Mononuclear cell (primary cell): ENCODE data around the gene FGGY. TPM values are rescaled to one million over a fixed set of nuclear protein-coding genes. Genes with fewer than 3 reads are reported as not detected.
"Not testable (repeated sequence)": the region's sequence is repeated elsewhere in the genome, so short reads cannot be mapped to it uniquely, and the experiment has no call there.

Source experiments
- H3K27me3 ChIP-seq: 2 replicates; pipeline ENCODE4 v1.6.0; 2011; ENCODE audit warnings: low read length, control low read depth; ENCODE audit not compliant: insufficient read depth
- H3K4me1 ChIP-seq: 2 replicates; pipeline ENCODE4 v1.5.1; 2011; ENCODE audit warnings: mild to moderate bottlenecking, low read length, control low read depth; ENCODE audit not compliant: insufficient read depth
- H3K4me3 ChIP-seq: 2 replicates; pipeline ENCODE4 v1.5.1; 2011; ENCODE audit warnings: mild to moderate bottlenecking, low read length, moderate library complexity
- H3K9me3 ChIP-seq: 2 replicates; pipeline ENCODE4 v1.5.1; 2011; ENCODE audit warnings: low read depth, mild to moderate bottlenecking, control low read depth, low read length
- total RNA-seq: library from RNA; depleted of rRNA; stranded (reverse); fragments of >200 nt; gene quantifications from one replicate; pipeline ENCODE4 v1.2.3, GENCODE V29; 2012

The FGGY gene
- total RNA-seq, 1 donor = 15.2 TPM

DNA sequence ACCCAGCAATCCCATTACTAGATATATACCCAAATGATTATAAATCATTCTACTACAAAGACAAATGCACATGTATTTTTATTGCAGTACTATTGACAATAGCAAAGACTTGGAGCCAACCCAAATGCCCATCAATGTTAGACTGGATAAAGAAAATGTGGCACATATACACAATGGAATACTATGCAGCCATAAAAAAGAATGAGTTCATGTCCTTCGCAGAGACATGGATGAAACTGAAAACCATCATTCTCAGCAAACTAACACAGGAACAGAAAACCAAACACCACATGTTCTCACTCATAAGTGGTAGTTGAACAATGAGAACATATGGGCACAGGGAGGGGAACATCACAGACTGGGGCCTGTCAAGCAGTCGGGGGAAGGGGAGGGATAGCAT, 414.0 kb downstream of the FGGY start:
- H3K4me1 ChIP-seq, H3K27me3 ChIP-seq, H3K9me3 ChIP-seq, H3K4me3 ChIP-seq: not testable (repeated sequence)

DNA sequence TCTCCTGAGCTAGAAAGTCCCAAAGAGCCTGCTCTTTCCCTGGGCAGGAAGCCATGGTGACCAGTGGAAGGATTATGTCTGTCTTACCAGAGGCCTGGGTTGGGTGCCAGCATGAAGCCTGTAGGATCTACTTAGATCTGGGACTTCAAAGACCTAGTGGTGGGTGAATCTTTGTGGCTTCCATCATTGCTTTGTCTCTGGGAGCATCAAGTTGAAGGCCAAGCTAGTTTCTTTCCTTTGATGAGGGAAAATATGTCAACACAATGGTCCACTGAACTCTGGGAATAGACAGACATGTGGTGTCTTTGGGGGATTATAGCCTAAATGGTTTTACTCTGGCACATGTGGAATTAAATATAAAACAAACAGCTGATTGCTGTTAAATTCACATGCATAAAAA, 417.3 kb downstream of the FGGY start:
- H3K4me1 ChIP-seq = no peaks in the 10 kb centered on the region
- H3K9me3 ChIP-seq = no peaks in the 10 kb centered on the region
- H3K27me3 ChIP-seq = no peaks in the 10 kb centered on the region
- no peak overlapping the region for H3K4me3 ChIP-seq

DNA sequence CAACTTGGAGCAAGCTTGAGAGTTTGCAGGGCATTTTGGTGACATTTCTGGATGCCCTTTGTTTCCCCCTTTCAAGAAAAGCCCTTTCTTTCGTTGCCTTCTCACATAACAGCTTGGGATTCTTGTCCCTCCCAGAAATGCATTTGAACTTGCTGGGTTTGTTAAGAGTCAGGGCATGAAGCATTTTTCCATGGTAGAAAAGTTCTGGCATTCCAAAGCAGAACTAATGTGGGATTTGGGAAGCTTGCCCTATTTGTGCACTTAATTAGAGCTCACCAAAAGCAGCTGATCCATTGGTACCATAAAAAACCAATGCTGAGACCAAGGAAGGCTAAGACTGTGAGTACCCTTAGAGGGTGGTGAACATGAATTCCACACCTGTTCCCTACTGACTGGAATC, 418.1 kb downstream of the FGGY start:
- Histone ChIP-seq H3K9me3 (no peaks in the 10 kb centered on the region), H3K4me3 (no peak overlapping the region), H3K4me1 (no peaks in the 10 kb centered on the region), H3K27me3 (no peaks in the 10 kb centered on the region)

DNA sequence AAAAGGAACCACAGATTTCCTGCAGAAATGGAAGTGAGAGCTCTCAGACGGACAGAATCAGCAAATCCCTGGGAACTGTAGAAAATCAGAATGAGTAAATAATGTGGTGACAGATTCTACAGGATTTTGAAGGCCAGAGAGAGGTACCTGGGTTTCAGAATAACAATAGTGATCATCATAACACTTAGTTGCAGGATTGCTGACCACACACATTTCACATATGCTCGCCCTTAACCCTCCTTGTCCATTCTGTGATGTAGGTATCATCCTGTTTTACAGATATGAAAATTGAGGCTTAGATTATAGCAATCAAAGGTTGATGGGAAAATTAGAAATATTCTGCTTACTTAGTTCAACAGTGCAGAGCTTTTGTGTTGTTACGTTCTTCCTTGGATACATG, 419.9 kb downstream of the FGGY start:
- Histone ChIP-seq H3K9me3 (no peaks in the 10 kb centered on the region), H3K4me3 (no peak overlapping the region), H3K27me3 (no peaks in the 10 kb centered on the region), H3K4me1 (no peaks in the 10 kb centered on the region)

DNA sequence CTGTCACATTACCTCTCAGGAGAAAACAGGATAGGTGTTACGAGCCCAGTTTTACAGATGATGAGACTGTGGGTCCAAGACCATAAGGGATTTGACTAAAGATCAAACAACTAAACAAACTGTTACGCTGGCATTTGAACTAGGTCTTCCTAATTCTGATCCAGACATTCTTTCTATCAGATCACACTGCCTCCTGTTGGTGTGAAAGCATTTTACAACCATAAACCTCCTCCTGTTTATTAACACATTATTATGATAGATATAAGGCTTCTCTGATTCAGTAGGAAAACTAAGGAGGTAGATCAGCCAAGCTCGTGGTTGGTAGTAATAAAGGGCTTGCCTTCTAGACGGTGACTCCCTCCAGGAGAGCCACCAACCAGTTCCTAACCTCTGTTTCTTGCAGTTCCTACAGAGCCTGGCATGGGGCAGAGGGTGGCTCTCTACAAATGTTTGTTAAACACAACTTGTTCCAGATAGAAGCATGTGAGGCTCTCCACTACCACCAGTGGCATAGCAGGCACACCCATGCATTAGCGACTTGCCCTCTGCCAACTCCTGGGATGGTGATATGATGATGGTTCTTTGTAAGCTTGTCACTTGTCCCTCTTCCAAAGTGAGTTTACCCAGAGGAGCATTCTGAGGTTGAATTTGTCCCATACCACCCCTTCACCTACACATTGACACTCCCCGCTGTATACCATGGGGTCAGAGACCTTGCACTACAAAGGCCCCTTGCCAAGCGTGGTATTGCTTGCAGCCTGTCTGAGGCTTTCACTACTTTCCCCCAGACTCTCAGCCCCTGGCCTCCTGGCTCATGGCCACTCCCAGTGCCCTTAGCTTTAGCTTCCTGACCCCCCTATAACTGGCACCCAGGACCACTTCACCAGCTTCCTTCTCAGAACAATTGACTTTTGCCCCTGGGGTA, 421.4 kb downstream of the FGGY start:
- no peaks in the 10 kb centered on the region for H3K27me3 ChIP-seq
- H3K4me1 ChIP-seq = no peaks in the 10 kb centered on the region
- no peaks in the 10 kb centered on the region for H3K9me3 ChIP-seq
- H3K4me3 ChIP-seq = no peak overlapping the region

DNA sequence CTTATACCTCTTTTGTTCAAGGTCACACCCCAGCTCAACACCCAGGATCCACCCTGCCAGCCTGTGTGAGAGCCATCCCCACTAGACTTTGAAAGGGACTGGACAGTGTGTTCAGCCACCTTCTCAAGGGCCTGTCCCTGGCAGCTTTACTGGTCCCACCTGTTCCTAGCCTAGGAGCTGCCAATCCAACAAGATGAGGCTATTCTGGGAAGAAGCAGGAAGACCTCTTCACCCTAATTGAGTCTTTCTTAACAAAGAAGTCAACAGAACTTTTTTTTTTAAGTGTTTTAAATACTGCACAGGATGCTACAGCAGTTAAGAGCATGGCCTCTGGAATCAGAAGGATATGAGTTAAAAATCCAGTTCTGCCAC, 422.1 kb downstream of the FGGY start:
- Histone ChIP-seq H3K4me1 (no peaks in the 10 kb centered on the region), H3K9me3 (no peaks in the 10 kb centered on the region), H3K4me3 (no peak overlapping the region), H3K27me3 (no peaks in the 10 kb centered on the region)

DNA sequence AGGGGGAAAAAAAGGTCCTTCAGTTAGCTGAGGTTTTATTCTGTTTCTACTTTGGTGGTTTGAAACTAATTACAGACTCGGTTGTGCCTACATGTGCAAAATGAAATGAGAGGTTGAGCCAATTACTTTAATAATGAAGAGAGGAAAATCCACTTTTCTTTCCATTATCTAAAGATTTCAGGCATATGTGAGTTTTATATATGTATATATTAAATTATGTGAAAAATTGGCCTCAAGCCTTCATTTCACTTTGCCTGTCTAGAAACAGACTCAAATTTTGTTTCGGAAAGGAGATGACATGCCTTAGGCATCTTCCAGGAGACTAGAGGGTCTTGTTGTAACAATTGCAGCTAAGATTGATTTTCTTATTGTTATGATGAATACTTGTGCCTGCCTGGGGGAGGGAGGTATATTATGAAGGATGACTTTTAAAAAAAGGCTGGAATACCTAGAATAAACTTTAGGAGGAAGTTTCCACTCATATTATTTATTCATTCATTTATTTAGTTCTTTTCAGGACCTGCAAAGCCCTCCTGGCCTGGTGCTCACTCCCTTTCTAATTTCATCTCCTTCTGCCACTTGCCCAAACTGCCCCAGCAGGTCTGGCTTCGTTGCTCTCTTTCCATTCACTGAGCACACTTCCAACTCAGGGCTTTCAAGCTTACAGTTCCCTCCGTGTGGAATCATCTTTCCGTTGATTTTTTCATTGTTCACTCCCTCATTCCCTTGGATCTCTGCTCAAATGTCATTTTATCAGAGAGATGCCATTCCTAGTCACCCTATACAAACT, 423.6 kb downstream of the FGGY start:
- H3K27me3 ChIP-seq = no peaks in the 10 kb centered on the region
- H3K9me3 ChIP-seq = no peaks in the 10 kb centered on the region
- no peaks in the 10 kb centered on the region for H3K4me1 ChIP-seq
- H3K4me3 ChIP-seq = no peak overlapping the region

DNA sequence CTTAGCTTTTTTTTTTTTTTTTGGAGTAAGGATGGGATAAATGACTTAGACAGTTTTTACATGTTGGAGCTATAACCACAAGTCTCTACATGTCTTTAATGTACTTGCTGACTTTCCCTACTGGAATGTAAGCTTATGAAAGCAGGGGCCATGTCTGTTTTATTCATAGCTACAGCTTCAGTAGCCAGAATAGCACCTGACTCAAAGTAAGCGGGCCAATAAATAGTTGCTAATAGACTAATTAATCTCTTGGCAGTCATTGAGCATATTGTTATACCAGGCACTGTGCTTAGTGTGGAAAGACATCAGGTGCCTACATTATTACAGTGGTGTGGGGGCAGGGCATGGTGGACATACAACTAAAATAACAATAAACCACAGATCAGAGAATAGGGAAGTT, 433.4 kb downstream of the FGGY start:
- Histone ChIP-seq H3K4me1 (peaks cover 14% of the 10 kb centered on the region), H3K27me3 (no peaks in the 10 kb centered on the region), H3K9me3 (no peaks in the 10 kb centered on the region), H3K4me3 (no peak overlapping the region)

DNA sequence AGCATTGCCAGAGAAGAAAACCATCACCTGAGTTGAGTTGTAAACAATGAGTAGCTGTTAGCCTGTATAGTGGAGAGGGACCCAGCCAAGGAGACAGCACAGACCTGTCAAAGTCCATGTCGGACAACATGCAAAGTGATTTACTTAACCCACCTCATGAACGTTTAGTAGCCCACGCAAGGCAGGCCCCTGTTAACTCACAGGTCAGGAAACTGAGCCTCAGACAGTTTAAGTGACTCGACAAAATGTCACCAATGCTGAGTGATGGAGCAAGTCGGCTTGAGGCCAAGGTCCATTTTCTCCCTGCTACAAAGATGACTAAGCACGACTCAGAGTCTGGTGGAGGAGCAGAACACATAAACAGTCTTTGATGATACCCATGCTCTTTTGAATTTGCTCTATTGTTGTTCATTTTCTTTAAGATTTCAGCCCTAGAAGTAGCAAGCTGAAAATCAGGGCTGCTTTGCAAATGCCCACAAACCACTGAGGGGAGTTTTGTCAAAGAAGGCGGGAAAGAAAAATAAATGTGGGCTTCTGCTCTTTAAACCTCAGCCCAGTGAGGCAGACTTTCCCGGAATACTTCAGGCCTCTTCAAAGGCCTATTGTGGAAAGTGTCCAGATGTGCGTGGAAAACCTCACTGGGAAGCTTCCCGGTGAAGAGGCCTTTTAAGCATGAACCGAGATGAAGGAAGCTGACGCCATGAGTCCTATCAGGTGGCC, 434.0 kb downstream of the FGGY start:
- Histone ChIP-seq H3K9me3 (no peaks in the 10 kb centered on the region), H3K4me1 (peaks cover 14% of the 10 kb centered on the region), H3K4me3 (no peak overlapping the region), H3K27me3 (no peaks in the 10 kb centered on the region)

DNA sequence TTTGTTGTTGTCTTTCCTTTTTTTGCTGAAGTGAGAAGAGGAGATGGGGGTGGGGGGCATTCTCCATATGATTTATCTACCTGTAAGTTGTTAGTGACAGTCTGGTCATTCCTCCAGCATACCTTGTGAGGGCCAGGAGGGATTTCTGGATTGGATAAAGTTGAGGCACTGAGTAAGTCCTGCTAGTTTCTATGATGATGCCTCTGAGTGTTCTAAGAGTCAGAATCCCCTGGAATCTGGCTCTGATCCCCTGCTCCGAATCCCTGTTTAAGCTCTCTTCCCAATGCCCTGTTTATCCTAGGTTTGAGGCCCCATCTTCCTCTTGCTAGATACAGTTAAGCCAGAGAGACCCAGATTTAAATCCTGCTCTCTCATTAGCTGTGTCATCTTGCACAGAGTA, 434.7 kb downstream of the FGGY start:
- Histone ChIP-seq H3K4me1 (peaks cover 14% of the 10 kb centered on the region), H3K9me3 (no peaks in the 10 kb centered on the region), H3K27me3 (no peaks in the 10 kb centered on the region), H3K4me3 (no peak overlapping the region)

DNA sequence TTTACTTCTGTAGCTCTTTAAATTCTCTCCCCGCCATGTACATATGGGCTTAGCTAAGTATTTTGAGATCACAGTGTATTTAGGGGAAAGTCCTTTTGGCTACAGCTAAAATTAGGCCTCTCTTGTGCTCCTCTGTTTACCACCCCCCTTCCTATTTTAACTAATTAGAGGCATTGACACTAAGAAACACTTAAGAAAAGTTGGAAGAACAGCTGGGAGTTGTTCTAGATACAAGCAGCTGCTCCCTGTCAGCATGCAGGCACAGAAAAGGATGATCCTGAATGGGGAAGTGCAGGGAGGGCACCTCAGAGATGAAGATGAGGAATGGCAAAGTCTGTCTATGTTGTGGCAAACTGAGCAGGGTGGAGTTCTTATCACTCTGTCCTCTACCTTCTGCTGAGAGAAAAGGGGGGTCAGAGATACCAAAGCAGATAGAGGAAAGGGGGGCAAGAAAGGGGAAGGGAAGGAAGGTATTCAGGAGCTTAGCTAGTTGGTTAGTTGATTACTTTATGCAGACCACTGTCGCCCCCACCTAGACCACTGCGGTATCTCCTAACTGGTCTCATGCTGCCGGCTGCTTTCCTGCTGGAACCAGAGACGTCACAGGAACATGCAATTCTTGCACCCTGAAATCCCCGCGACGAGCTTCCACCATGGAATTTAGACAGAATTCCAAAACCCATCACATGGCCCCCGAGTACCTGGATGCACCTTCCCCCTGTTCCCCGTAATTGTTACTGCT, 435.5 kb downstream of the FGGY start:
- H3K27me3 ChIP-seq = no peaks in the 10 kb centered on the region
- H3K4me1 ChIP-seq = peaks cover 14% of the 10 kb centered on the region
- H3K4me3 ChIP-seq = no peak overlapping the region
- no peaks in the 10 kb centered on the region for H3K9me3 ChIP-seq

DNA sequence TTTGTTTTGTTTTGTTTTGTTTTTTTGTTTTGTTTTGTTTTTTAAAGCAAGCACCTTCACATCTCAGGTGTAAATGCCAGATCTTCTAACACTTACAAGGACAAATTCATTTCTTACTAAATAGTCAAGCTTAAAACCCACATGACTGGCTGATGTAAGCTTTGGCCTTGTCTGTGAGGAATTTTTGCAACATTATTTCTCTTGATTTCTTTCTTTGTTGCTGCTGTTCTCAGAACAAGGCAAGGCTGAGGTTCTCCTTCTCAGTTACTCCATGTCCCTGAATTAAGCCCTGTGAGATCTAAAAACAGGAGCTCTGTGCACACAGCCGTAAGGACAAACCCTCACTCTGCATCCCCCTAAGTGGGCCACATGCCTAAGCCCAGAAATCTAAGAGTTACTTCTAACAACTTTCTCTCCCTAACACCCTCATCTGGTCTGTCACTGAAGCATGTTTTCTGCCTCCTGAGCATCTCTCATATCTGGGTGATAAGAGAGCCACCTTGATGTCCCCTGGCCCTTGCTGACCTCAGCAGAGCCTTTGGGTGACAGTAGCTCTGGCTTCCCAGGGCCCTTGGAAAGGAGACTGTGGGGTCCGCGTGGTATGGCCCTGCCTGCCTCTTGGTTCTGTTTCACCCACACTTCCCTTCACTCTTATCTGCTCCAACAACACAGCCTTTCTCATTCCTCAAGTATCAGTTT, 436.7 kb downstream of the FGGY start:
- Histone ChIP-seq H3K27me3 (no peaks in the 10 kb centered on the region), H3K4me3 (no peak overlapping the region), H3K4me1 (peaks cover 14% of the 10 kb centered on the region), H3K9me3 (no peaks in the 10 kb centered on the region)

DNA sequence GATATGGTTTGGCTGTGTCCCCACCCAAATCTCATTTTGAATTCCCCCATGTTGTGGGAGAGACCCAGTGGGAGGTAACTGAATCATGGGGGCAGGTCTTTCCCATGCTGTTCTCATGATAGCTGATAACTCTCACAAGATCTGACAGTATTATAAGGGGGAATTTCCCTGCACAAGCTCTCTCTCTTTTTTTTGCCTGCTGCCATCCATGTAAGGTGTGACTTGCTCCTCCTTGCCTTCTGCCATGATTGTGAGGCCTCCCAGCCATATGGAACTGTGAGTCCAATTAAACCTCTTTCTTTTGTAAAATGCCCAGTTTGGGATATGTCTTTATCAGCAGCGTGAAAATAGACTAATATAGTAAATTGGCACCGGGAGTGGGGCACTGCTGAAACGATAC, 439.0 kb downstream of the FGGY start:
- not testable (repeated sequence) for H3K4me3 ChIP-seq, H3K4me1 ChIP-seq, H3K9me3 ChIP-seq, H3K27me3 ChIP-seq

DNA sequence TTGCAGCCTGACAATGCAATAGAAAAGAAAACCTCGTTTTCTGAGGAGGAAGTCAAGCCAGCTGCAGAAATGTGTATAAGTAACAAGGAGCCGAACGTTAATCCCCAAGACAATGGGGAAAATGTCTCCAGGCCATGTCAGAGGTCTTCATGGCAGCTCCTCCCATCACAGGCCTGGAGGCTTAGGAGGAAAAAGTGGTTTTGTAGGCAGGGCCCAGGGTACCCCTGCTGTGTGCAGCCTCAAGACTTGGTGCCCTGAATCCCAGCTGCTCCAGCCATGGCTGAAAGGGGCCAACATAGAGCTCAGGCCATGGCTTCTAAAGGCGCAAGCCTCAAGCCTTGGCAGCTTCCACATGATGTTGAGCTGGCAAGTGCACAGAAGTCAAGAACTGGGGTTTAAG, 439.9 kb downstream of the FGGY start:
- Histone ChIP-seq H3K4me1 (peaks cover 1% of the 10 kb centered on the region), H3K27me3 (no peaks in the 10 kb centered on the region), H3K4me3 (no peak overlapping the region), H3K9me3 (no peaks in the 10 kb centered on the region)
